Astrocyte (in vitro differentiated cells and primary cell): ENCODE measurements around the gene HECTD4. TPM values are rescaled to one million over a fixed set of nuclear protein-coding genes. Genes with fewer than 3 reads are reported as not detected.
"Not testable (repeated sequence)": the region's sequence is repeated elsewhere in the genome, so short reads cannot be mapped to it uniquely, and the experiment has no call there.

ENCODE experiments used
- DNase-seq: peaks from one replicate; pipeline ENCODE4 v3.0.0-alpha.2; 2010; ENCODE audit warnings: low read depth
- FAIRE-seq: peaks from 2 replicates; lab custom pipeline; 2011; peaks lifted over from hg19 to GRCh38; lab: Jason Lieb, UNC
- H2AFZ ChIP-seq: 2 replicates; pipeline ENCODE4 v1.6.0; 2012; ENCODE audit warnings: low read depth, low read length, inconsistent platforms
- H3K27ac ChIP-seq: 2 replicates; pipeline ENCODE4 v1.5.1; 2011; ENCODE audit warnings: low read depth, low read length, inconsistent platforms
- H3K27me3 ChIP-seq: 2 replicates; pipeline ENCODE4 v1.6.0; 2011; ENCODE audit warnings: low read length, inconsistent platforms; ENCODE audit not compliant: insufficient read depth
- H3K36me3 ChIP-seq: 2 replicates; pipeline ENCODE4 v1.5.1; 2011; ENCODE audit warnings: low read length, inconsistent platforms; ENCODE audit not compliant: insufficient read depth
- H3K4me1 ChIP-seq: 2 replicates; pipeline ENCODE4 v1.5.1; 2011; ENCODE audit warnings: low read length, inconsistent platforms; ENCODE audit not compliant: insufficient read depth
- H3K4me2 ChIP-seq: 2 replicates; pipeline ENCODE4 v1.6.0; 2012; ENCODE audit warnings: low read length, inconsistent platforms
- H3K4me3 ChIP-seq: 2 replicates; pipeline ENCODE4 v1.5.1; 2011; ENCODE audit warnings: low read depth, mild to moderate bottlenecking, low read length, inconsistent platforms; ENCODE audit not compliant: insufficient read depth
- H3K79me2 ChIP-seq: 2 replicates; pipeline ENCODE4 v1.6.0; 2012; ENCODE audit warnings: mild to moderate bottlenecking, low read length, inconsistent platforms; ENCODE audit not compliant: insufficient read depth
- H3K9ac ChIP-seq: 2 replicates; pipeline ENCODE4 v1.6.0; 2012; ENCODE audit warnings: mild to moderate bottlenecking, low read length, inconsistent platforms
- H3K9me3 ChIP-seq: 2 replicates; pipeline ENCODE4 v1.5.1; 2012; ENCODE audit warnings: low read depth, mild to moderate bottlenecking, low read length, inconsistent platforms; ENCODE audit not compliant: insufficient read depth
- H4K20me1 ChIP-seq: 2 replicates; pipeline ENCODE4 v1.6.0; 2012; ENCODE audit warnings: low read length, inconsistent platforms; ENCODE audit not compliant: insufficient read depth
- H3K27ac Mint-ChIP-seq: one replicate; pipeline ENCODE4 v1.8.0; 2021; ENCODE audit warnings: mild to moderate bottlenecking, mixed read lengths; ENCODE audit not compliant: unreplicated experiment
- H3K27me3 Mint-ChIP-seq: one replicate; pipeline ENCODE4 v1.8.0; 2021; ENCODE audit warnings: low read depth, mixed read lengths; ENCODE audit not compliant: unreplicated experiment
- H3K36me3 Mint-ChIP-seq: one replicate; pipeline ENCODE4 v1.8.0; 2021; ENCODE audit warnings: low read depth, mixed read lengths; ENCODE audit not compliant: unreplicated experiment
- H3K4me1 Mint-ChIP-seq: one replicate; pipeline ENCODE4 v1.8.0; 2021; ENCODE audit warnings: low read depth, mixed read lengths; ENCODE audit not compliant: unreplicated experiment
- H3K4me3 Mint-ChIP-seq: one replicate; pipeline ENCODE4 v1.8.0; 2021; ENCODE audit warnings: mild to moderate bottlenecking, moderate library complexity, mixed read lengths; ENCODE audit not compliant: unreplicated experiment
- H3K9me3 Mint-ChIP-seq: one replicate; pipeline ENCODE4 v1.8.0; 2021; ENCODE audit warnings: mild to moderate bottlenecking, mixed read lengths; ENCODE audit not compliant: unreplicated experiment
- EZH2 ChIP-seq: IDR thresholded peaks from 2 replicates; pipeline ENCODE4 v1.6.1; 2012; ENCODE audit warnings: mild to moderate bottlenecking, low read length, inconsistent platforms; ENCODE audit not compliant: insufficient read depth
- microRNA-seq: library from miRNA; unstranded; fragments of <30 nt; microRNA quantifications from one replicate; pipeline ENCODE4 v1.2.0, GENCODE V29; 2020
- total RNA-seq: library from RNA; stranded (reverse); gene quantifications from 2 replicates; pipeline ENCODE4 v1.2.1, GENCODE V29; 2021
- TF ChIP-seq, protein P1 (sequence below): IDR thresholded peaks from 2 replicates; pipeline ENCODE4 v1.5.1; 2011; ENCODE audit warnings: low read depth, mild to moderate bottlenecking, inconsistent platforms, low read length, moderate library complexity; ENCODE audit not compliant: insufficient read depth

HECTD4 gene
- total RNA-seq, 1 donor from 2014 or later: 38.9 TPM

DNA sequence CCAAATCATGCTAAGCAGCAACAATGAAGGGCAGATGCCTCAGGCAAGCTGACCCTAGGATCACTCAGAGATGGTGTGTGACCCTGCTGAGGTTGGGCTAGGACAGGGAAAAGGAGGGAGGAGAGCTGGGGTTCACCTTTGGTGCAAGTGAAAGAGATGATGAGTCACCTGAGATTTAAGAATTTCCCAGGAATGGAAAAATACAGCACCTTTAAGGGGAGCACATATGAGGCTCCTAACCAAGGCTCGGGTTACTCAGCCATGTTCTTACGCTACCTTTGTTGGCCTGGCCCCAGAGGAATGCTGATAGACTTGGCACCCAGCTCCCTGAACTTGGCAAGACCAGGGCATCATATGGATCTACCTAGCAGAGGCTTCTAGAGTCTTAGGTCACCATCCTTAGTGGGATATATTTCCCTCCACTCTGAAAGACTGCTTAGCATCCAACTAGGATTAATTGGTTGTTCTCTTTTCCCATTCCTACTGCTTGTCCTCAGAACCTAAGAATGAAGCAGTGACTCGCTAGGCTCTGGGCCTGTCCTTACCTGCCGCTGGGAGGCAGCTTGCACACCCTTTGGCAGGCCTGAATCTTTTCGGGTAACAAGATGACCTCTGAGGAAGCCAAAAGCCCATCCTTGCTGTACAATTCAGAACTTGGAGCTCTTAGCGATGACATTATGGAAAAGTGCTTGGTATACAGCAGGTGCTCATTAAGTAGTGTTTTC is 269.7 kb downstream of the HECTD4 start:
- Histone ChIP-seq H3K27me3 (no peaks in the 10 kb centered on the region), H3K4me3 (no peak overlapping the region), H2AFZ (no peak overlapping the region), H3K4me1 (peaks cover 15% of the 10 kb centered on the region), H3K36me3 (no peaks in the 10 kb centered on the region), H3K9ac (no peak overlapping the region), H4K20me1 (peaks cover 7% of the 10 kb centered on the region), H3K79me2 (peaks cover 15% of the 10 kb centered on the region), H3K4me2 (no peak overlapping the region), H3K27ac (no peak overlapping the region), H3K9me3 (no peaks in the 10 kb centered on the region)
- DNase-seq (no peak), FAIRE-seq (no peak)
- TF ChIP-seq EZH2: no peak
- no peak overlapping the region for H3K27ac Mint-ChIP-seq
- H3K9me3 Mint-ChIP-seq: no peaks in the 10 kb centered on the region
- H3K4me1 Mint-ChIP-seq: peaks cover 9% of the 10 kb centered on the region
- no peaks in the 10 kb centered on the region for H3K27me3 Mint-ChIP-seq
- no peak overlapping the region for H3K4me3 Mint-ChIP-seq
- H3K36me3 Mint-ChIP-seq: no peaks in the 10 kb centered on the region

DNA sequence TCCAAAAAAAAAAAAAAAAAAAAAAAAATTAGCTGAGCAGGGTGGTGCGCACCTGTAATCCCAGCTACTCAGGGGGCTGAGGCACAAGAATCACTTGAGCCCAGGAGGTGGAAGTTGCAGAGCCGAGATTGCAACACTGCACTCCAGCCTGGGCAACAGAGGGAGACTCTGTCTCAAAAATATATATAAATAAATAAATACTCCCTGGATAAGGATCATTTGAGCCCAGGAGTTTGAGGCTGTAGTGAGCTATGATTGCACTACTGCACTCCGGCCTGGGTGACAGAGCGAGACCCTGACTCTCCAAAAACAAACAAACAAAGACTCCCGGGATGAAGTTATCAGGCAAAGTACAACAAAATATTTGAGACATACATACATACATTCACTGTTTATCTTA is 270.3 kb downstream of the HECTD4 start:
- no peak overlapping the region for H3K4me2 ChIP-seq
- no peaks in the 10 kb centered on the region for H3K9me3 Mint-ChIP-seq
- H4K20me1 ChIP-seq: peaks cover 13% of the 10 kb centered on the region
- no peak overlapping the region for H3K27ac ChIP-seq
- DNase-seq (no peak), FAIRE-seq (no peak)
- H2AFZ ChIP-seq: no peak overlapping the region
- no peak overlapping the region for H3K9ac ChIP-seq
- peaks cover 9% of the 10 kb centered on the region for H3K4me1 Mint-ChIP-seq
- H3K4me1 ChIP-seq: peaks cover 17% of the 10 kb centered on the region
- peaks cover 22% of the 10 kb centered on the region for H3K79me2 ChIP-seq
- H3K27ac Mint-ChIP-seq: no peak overlapping the region
- TF ChIP-seq EZH2: no peak
- TF ChIP-seq, protein P1, sequence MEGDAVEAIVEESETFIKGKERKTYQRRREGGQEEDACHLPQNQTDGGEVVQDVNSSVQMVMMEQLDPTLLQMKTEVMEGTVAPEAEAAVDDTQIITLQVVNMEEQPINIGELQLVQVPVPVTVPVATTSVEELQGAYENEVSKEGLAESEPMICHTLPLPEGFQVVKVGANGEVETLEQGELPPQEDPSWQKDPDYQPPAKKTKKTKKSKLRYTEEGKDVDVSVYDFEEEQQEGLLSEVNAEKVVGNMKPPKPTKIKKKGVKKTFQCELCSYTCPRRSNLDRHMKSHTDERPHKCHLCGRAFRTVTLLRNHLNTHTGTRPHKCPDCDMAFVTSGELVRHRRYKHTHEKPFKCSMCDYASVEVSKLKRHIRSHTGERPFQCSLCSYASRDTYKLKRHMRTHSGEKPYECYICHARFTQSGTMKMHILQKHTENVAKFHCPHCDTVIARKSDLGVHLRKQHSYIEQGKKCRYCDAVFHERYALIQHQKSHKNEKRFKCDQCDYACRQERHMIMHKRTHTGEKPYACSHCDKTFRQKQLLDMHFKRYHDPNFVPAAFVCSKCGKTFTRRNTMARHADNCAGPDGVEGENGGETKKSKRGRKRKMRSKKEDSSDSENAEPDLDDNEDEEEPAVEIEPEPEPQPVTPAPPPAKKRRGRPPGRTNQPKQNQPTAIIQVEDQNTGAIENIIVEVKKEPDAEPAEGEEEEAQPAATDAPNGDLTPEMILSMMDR: no peak
- no peaks in the 10 kb centered on the region for H3K36me3 ChIP-seq
- no peaks in the 10 kb centered on the region for H3K36me3 Mint-ChIP-seq
- no peaks in the 10 kb centered on the region for H3K9me3 ChIP-seq
- no peak overlapping the region for H3K4me3 Mint-ChIP-seq
- no peaks in the 10 kb centered on the region for H3K27me3 ChIP-seq
- no peak overlapping the region for H3K4me3 ChIP-seq
- H3K27me3 Mint-ChIP-seq: no peaks in the 10 kb centered on the region

DNA sequence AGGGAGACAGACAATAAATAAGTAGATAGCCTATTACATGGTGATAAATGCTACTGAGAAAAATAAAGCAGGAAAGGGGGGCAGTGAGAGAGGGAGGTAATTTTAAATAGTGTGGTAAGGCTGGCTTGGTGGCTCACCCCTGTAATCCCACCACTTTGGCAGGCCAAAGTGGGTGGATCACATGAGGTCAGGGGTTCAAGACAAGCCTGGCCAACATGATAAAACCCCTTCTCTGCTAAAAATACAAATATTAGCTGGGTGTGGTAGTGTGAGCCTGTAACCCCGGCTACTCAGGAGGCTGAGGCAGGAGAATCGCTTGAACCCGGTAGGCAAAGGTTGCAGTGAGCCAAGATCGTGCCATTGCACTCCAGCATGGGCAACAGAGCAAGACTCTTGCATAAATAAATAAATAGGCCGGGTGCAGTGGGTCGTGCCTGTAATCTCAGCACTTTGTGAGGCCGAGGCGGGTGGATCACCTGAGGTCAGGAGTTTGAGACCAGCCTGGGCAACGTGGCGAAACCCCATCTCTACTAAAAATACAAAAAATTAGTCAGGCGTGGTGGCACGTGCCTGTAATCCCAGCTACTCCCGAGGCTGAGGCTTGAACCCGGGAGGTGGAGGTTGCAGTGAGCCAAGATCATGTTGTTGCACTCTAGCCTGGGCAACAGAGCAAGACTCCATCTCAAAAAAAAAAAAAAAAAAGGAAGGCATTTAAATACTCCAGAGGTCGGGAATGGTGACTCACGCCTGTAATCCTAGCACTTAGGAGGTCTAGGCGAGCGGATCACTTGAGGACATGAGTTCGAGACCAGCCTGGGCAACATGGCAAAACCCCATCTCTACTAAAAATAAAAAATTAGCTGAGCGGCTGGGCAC is 271.2 kb downstream of the HECTD4 start:
- not testable (repeated sequence) for H3K4me2 ChIP-seq, H3K4me3 ChIP-seq, H2AFZ ChIP-seq, H3K27me3 Mint-ChIP-seq, FAIRE-seq, H3K4me3 Mint-ChIP-seq, H3K36me3 Mint-ChIP-seq, H3K9me3 ChIP-seq, H3K27ac ChIP-seq, H3K9ac ChIP-seq, H3K36me3 ChIP-seq, H3K27ac Mint-ChIP-seq, DNase-seq, H3K9me3 Mint-ChIP-seq, H3K27me3 ChIP-seq
- peaks cover 11% of the 10 kb centered on the region for H3K4me1 Mint-ChIP-seq
- H4K20me1 ChIP-seq: peaks cover 22% of the 10 kb centered on the region
- peaks cover 31% of the 10 kb centered on the region for H3K79me2 ChIP-seq
- peaks cover 15% of the 10 kb centered on the region for H3K4me1 ChIP-seq

Small RNA genes lying within 50 kb of the gene (microRNA-seq; reads per million reads assigned to microRNA genes)
- not detected for gene MIR6861

Other genes with a start within 250 kb of the HECTD4 start
- gene RPL6, start 27.2 kb upstream of the HECTD4 start, total RNA-seq: 1,024 and 1,136 TPM in 2 replicates
- 128 and 143 TPM in 2 replicates for gene PTPN11, start 36.5 kb upstream of the HECTD4 start, total RNA-seq